HG02798 (cell line): Measurements from ENCODE around the gene GRM1.

Source experiments
- ATAC-seq: cut with Tn5 transposase; IDR thresholded peaks from one replicate; pipeline ENCODE4 v1.9.1; 2021; ENCODE audit warnings: mild to moderate bottlenecking; ENCODE audit not compliant: unreplicated experiment, poor library complexity

Gene GRM1

GRCh38 chr6:146028851-146029572 lies at the start of gene GRM1:
Gene GRM1 (plus strand): TSS chr6:146029062. CDS start chr6:146029518, 456 bp downstream.
- no peak for ATAC-seq

DNA sequence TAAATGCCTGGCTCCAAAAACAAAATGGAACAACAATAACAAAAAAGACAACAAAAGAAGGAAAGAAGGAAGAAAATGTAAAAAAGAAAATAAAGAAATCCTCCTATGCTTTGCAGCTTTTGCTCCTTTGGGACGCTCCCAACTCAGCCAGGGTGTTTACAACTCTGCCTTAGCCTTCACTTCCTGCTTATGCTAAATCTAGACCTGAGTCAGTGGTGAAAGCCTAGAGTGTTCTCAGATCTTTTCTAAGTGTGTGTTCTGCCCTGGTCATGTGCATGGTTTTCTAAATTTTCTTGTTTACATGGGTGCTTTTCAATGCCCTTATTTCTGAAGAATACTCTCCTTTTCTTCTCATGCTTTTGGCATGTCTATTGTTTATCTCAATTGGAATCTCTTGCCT lies 19.5 kb upstream of the GRM1 start:
- ATAC-seq, result no peak

- no peak for ATAC-seq
These were observed 14.6 kb upstream of the GRM1 start for GRCh38 chr6:146014233-146014632.

DNA sequence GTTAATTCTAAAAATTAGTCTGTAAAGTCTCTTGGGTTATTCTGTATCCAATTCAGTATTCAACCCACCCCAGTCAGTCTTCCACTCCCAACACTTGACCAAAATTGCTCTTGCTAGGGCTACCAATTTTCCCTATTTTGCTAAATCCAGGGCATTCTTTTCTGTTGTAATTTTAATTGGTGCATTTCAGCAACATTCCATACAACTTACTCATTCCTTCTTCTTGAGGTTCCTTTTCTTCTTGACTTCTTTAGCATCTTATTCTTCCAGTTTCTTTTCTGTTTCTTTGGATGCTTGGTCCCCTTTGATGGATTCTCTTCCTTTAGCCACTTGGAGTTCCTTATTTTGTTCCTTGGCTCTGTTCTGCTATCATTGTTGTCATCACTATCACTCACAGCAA lies 11.2 kb upstream of the GRM1 start:
- no peak for ATAC-seq

GRCh38 chr6:146026873-146027272 lies 2.0 kb upstream of the GRM1 start:
- no peak for ATAC-seq

- no peak for ATAC-seq
These were observed 1.1 kb upstream of the GRM1 start for GRCh38 chr6:146027586-146028251.

- ATAC-seq, result peak; percentile 73
These were observed 538 bp upstream of the GRM1 start for GRCh38 chr6:146028252-146028795.

DNA sequence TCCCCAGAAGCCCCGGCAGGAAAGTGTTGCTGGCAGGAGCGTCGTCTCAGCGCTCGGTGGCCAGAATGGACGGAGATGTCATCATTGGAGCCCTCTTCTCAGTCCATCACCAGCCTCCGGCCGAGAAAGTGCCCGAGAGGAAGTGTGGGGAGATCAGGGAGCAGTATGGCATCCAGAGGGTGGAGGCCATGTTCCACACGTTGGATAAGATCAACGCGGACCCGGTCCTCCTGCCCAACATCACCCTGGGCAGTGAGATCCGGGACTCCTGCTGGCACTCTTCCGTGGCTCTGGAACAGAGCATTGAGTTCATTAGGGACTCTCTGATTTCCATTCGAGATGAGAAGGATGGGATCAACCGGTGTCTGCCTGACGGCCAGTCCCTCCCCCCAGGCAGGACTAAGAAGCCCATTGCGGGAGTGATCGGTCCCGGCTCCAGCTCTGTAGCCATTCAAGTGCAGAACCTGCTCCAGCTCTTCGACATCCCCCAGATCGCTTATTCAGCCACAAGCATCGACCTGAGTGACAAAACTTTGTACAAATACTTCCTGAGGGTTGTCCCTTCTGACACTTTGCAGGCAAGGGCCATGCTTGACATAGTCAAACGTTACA lies 817 bp downstream of the GRM1 start:
- no peak for ATAC-seq

GRCh38 chr6:146032387-146032786 lies 3.5 kb downstream of the GRM1 start:
- ATAC-seq, result no peak

DNA sequence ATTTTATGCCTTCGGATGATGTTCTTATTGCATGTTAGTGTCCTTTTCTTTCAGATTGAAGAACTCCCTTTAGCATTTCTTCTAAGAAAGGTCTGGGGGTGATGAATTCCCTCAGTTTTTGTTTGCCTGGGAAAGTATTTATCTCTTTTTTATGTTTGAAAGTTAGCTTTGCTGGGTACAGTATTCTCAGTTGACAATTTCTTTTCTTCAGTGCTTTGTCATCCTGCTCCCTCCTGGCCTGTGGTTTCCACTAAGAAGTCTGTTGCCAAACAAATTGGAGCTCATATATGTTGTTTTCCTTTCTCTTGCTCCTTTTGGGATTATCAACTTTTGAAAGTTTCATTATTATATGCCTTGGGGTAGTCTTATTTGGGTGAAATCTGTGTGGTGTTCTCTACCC lies 11.5 kb downstream of the GRM1 start:
- ATAC-seq, result no peak

DNA sequence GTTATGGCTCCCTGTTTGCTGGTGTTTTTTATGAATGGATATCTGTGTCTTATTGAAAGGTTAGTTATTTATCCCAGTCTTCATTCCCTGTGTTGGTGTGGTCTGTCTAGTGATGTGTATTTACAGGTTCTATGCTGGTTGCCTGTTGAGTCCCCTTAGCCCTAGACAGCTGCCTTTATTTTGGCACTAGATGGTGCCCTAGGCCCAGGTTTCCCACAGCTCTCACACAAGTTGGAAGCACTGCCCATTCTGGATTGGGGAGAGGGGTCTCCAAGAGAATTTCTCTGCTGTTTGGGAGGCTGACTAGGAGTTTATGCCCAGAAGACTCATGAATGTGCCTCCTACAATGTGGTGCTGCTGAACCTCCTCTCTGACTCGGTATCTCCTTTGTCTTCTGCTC lies 12.4 kb downstream of the GRM1 start:
- no peak for ATAC-seq

DNA sequence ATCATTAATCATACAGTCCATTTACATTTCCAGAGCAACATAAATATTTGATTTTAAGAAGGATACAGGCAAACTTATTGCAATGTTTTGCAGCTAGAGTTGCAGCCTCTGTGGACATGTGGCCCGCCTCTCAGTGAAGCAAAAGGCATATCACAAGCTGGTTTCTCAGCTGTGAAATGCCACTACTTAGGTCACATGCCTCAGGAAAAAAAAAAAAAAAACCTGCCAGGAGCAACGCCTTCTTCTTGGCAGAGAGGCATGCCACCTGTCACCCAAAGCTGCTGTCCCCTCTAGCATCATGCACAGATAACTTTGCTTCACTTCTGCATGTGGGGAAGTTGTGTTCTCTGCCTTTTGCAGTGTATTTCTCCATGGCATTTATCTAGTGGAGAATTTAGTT lies 18.5 kb downstream of the GRM1 start:
- no peak for ATAC-seq

DNA sequence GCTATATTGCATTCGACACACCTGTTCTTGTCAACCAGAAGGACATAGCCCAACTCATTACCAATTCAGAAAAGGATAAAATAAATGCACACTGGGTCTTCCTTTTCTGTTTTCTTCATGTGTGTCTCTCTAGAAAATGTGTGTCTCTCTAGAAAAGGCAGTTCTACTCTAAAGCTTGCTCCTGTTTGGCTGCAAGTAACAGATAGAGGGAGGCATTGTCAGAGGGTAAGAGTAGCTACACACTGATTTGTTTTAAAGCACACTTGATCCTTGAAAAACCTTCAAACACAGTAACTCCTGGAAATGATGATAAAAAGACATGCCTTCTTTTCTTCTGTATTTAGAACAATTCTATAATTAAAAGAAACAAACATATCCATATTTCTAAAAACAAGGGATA lies 21.3 kb downstream of the GRM1 start:
- ATAC-seq, result no peak

GRCh38 chr6:146056506-146056905 lies 27.6 kb downstream of the GRM1 start:
- no peak for ATAC-seq

DNA sequence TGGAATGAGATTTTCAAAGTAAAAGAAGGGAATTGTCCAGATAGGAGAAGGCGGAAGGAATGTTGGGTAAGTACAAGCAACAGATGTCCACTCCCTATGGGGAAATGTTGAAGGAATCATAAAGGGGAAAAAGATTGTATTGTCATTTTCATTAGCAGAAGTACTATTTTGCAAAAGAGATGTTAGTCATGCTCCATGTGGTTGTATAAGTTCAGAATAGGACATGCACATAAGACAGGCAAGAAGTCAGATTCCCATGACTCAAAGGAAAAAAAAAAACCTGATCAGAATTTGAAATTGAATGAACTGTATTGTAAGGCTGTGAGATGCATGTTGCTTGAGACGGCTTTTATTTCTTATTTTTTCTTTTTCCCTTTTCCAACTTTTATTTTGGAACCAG lies 36.8 kb downstream of the GRM1 start:
- no peak for ATAC-seq

DNA sequence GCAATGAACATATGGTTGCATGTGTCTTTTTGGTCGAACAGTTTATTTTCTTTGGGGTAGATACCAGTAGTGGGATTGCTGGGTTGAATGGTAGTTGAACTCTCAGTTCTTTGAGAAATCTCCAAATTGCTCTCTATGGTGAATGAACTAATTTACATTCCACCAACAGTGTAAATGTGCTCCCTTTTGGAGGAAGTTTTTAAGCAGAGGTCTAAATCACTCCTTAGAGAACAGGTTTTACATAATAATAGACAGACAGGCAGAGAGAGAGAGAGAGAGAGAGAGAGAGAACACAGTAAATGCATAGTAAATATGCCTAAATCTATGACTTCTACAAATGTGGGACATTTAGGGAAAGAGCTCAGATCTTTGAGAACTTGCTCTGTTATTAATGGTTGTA lies 37.6 kb downstream of the GRM1 start:
- no peak for ATAC-seq

DNA sequence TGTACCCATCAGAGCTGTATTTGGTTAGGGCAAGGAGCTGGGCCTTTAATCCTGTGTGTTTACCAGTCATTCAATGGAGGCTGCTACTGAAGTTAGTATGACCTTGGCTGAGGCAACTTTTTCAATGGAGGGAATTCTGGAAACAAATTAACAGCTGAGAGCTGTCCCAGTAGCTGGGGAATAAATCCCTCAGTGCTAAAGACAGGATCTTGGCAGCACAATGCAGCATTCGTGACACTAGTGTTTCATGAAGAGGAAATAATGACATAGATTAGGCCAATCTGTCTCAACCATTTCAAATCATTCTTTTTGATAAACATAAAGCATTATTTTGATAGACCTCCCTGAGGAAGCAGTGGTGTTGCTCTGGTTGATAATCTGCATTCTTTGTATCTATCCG lies 42.9 kb downstream of the GRM1 start:
- no peak for ATAC-seq

DNA sequence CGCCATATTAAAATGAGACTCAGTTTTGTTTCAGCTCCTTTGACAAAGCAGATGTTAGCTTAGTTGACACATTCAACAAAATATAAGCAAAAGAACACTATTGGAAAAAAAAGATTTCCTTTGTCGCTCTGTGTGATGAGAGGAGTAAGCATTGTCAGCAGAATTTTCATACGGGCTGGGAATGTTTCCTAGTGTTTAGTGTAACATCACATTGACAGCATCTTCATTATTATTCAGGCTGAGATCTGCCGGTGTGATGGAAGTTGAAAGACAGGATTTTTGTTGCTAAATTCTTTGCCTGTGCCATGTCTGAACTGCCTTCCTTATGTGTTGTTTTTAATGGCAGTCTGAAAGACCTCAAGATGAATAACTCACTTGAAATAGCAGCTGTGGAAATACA lies 49.1 kb downstream of the GRM1 start:
- no peak for ATAC-seq

DNA sequence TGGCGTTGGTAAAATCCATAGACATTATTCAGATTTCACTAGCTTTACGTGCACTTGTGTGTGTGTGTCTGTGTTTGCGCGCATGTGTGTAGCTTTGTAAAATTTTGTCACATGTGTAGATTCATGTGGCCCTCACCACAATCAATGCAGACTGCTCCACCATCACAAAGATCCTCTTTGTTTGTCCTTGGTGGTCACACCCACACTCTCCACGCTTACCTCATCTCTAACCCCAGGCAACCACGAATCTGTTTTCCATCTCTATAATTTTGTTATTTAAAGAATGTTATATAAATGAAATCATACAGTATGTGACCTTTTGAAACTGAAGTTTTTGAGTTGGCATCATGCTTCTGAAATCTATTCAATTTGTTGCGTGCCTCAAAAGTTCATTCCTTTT lies 58.5 kb downstream of the GRM1 start:
- no peak for ATAC-seq

DNA sequence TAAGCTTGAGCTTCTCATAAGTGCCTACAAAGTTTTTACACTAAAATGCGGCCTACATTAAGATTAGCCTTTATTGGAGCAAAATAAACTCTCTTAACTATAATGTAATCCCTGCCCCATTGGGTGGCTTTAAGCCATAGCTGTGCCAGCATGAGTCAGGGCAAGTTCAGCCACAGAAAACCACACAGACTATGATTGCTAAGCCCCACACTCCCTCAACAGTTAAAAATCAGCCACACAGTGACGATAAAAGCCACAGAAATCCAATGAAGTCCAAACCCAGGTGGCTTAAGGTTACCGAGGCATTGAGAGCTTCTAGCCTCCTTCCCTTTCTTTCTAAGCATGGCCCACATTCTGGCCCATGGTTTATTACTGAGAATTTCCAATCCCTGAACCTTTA lies 61.6 kb downstream of the GRM1 start:
- no peak for ATAC-seq

GRCh38 chr6:146092961-146093686 lies 64.3 kb downstream of the GRM1 start:
- ATAC-seq, result no peak
